HEK293 (cell line): ENCODE results near the gene MRPS18A.

ENCODE experiments used
- TCF7L2 ChIP-seq: IDR thresholded peaks from 2 replicates; pipeline ENCODE4 v1.6.1; 2011; ENCODE audit warnings: low read depth, mild to moderate bottlenecking, inconsistent platforms, low read length, moderate library complexity, borderline replicate concordance
- ZNF311 ChIP-seq: fragments of 450-650 bp; formaldehyde crosslinking; IDR thresholded peaks from 2 replicates; pipeline ENCODE4 v1.5.1; 2017; ENCODE audit warnings: missing biosample characterization, missing genetic modification characterization, borderline replicate concordance
- ZNF341 ChIP-seq: fragments of 450-650 bp; formaldehyde crosslinking; IDR thresholded peaks from 2 replicates; pipeline ENCODE4; 2016; ENCODE audit warnings: low read depth, missing biosample characterization, missing genetic modification characterization
- ZNF501 ChIP-seq: fragments of 450-650 bp; formaldehyde crosslinking; IDR thresholded peaks from 2 replicates; pipeline ENCODE4 v1.5.1; 2016; ENCODE audit warnings: missing biosample characterization, missing genetic modification characterization

DNA sequence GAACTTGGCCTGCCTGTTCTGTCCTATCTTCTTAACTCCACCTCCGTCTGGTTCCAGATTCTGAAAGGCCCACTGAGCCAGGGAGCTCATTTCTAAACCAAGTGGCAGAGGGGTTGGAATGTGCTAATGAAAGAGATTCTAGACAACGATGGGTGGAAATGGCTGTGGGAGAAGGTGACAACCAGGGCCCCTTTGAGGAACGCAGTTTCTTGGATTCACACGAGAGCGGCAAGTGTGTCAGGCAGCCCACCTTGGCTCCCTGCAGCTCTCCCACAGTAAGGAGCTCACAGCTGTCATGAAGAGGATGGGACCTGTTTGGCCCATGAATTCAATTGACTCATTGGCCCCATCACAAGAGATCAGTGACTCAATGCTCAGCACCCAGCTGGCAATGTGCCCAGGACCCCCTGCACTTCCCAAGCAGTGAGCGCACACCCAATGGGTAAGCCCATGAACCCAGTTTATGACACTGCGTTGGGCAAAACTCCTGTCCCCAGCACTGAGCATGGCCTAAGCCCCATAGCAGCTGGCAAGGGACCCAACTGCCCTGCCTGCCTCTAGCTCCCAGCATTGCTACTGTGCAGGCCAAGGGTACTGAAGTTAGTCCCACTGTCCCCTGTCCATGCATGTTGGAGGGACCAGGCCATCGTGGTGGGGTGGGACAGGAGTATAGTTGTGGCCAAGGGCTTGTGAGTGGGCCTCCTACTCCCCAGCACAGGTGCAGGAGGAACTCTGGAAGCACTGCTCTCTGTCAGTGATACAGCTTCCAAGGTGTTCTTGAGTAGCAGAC is 16.4 kb downstream of the MRPS18A start:
- no peak for TF ChIP-seq TCF7L2
- no peak for TF ChIP-seq ZNF501
- no peak for TF ChIP-seq ZNF311 (tag by site-specific recombination)
- no peak for TF ChIP-seq ZNF341 (tag by site-specific recombination)
